Measurements from ENCODE around the gene NSDHL. TPM values are rescaled to one million over a fixed set of nuclear protein-coding genes. Genes with fewer than 3 reads are reported as not detected.
"Not testable (repeated sequence)": the region's sequence is repeated elsewhere in the genome, so short reads cannot be mapped to it uniquely, and the experiment has no call there.

Gene NSDHL
- total and polyA plus RNA-seq, 2 experiments from 2014 or later: 11.2 to 25.2 TPM

- Histone ChIP-seq H3K27me3 (replicated peaks; ENCODE audit: insufficient read depth) (no peaks in the 10 kb centered on the region), H3F3A (ENCODE audit: insufficient read depth) (no peaks in the 10 kb centered on the region), H3K9me2 (ENCODE audit: insufficient read depth) (no peaks in the 10 kb centered on the region), H4K20me1 (ENCODE audit: insufficient read depth) (no peaks in the 10 kb centered on the region), H3K4me3 (no peak overlapping the region), H3K79me2 (ENCODE audit: insufficient read depth) (peaks cover 47% of the 10 kb centered on the region), H3K9me3 (ENCODE audit: low read depth) (no peaks in the 10 kb centered on the region), H2AFZ (no peak overlapping the region), H3K4me1 (ENCODE audit: insufficient read depth) (no peaks in the 10 kb centered on the region), H3K27ac (no peak overlapping the region), H3K4me2 (ENCODE audit: unreplicated experiment) (no peak overlapping the region), H3K9ac (0 out of 2 replicates have a peak overlapping the region, but pooled peaks have one; percentile 98), H3K36me3 (ENCODE audit: low read depth) (peaks cover 2% of the 10 kb centered on the region; the same call in 1 of the 2 replicates)
- WGBS, 2 experiments (ENCODE audit: low coverage in 1 of 2, low lambda C conversion rate in 2 of 2, missing lambda C conversion rate in 2 of 2): 97 to 100% methylated on average over 5 of the region's 5 CpGs
- in situ Hi-C loops (cut with MboI): no loop called here
- TF ChIP-seq EZH2 (IDR thresholded peaks at IDR 0.05; ENCODE audit: insufficient read depth, poor library complexity, severe bottlenecking) (no peak), EZH2phosphoT487 (IDR thresholded peaks at IDR 0.05; ENCODE audit: insufficient read depth, low read depth) (no peak)
- no peak for DNase-seq
These were observed 1.7 kb downstream of the NSDHL start for GRCh38 chrX:152832520-152832919.

GRCh38 chrX:152833378-152833777 is 2.5 kb downstream of the NSDHL start:
- peaks cover 50% of the 10 kb centered on the region for H3K79me2 ChIP-seq (ENCODE audit: insufficient read depth)

GRCh38 chrX:152835470-152835869 is 4.6 kb downstream of the NSDHL start:
- H3K4me2 ChIP-seq (ENCODE audit: unreplicated experiment); H3K4me3 ChIP-seq; H3K9me2 ChIP-seq (ENCODE audit: insufficient read depth); H4K20me1 ChIP-seq (ENCODE audit: insufficient read depth); in situ Hi-C loops (cut with MboI); H3K4me1 ChIP-seq (ENCODE audit: insufficient read depth); H3K27ac ChIP-seq; H3F3A ChIP-seq (ENCODE audit: insufficient read depth); H3K9me3 ChIP-seq (ENCODE audit: low read depth); H3K9ac ChIP-seq; H3K27me3 ChIP-seq (replicated peaks; ENCODE audit: insufficient read depth); H2AFZ ChIP-seq; H3K36me3 ChIP-seq (ENCODE audit: low read depth); DNase-seq: not testable (repeated sequence)
- 100% methylated on average over 1 of the region's 1 CpG for WGBS, 2 experiments (ENCODE audit: low coverage in 1 of 2, low lambda C conversion rate in 2 of 2, missing lambda C conversion rate in 2 of 2)
- H3K79me2 ChIP-seq (ENCODE audit: insufficient read depth): peaks cover 45% of the 10 kb centered on the region

More at GRCh38 chrX:152833378-152833777, 2.5 kb downstream of the NSDHL start:
- WGBS, 2 experiments (ENCODE audit: low coverage in 1 of 2, low lambda C conversion rate in 2 of 2, missing lambda C conversion rate in 2 of 2): 61 to 72% methylated on average over 4 of the region's 4 CpGs
- Histone ChIP-seq H3K9me3 (ENCODE audit: low read depth) (no peaks in the 10 kb centered on the region), H3F3A (ENCODE audit: insufficient read depth) (no peaks in the 10 kb centered on the region), H2AFZ (no peak overlapping the region), H4K20me1 (ENCODE audit: insufficient read depth) (no peaks in the 10 kb centered on the region), H3K9me2 (ENCODE audit: insufficient read depth) (no peaks in the 10 kb centered on the region), H3K4me1 (ENCODE audit: insufficient read depth) (no peaks in the 10 kb centered on the region), H3K36me3 (ENCODE audit: low read depth) (no peaks in the 10 kb centered on the region), H3K4me2 (ENCODE audit: unreplicated experiment) (no peak overlapping the region), H3K27ac (no peak overlapping the region), H3K27me3 (replicated peaks; ENCODE audit: insufficient read depth) (no peaks in the 10 kb centered on the region), H3K9ac (no peak overlapping the region), H3K4me3 (no peak overlapping the region)
- no peak for DNase-seq
- TF ChIP-seq EZH2 (IDR thresholded peaks at IDR 0.05; ENCODE audit: insufficient read depth, poor library complexity, severe bottlenecking): no peak
- TF ChIP-seq EZH2phosphoT487 (IDR thresholded peaks at IDR 0.05; ENCODE audit: insufficient read depth, low read depth): no peak
- in situ Hi-C loops (cut with MboI): no loop called here

GRCh38 chrX:152842772-152843338 is 12.0 kb downstream of the NSDHL start:
- no peak overlapping the region for H3K27ac ChIP-seq
- H3K79me2 ChIP-seq (ENCODE audit: insufficient read depth): peaks cover 41% of the 10 kb centered on the region
- DNase-seq: no peak
- no peak overlapping the region for H3K9ac ChIP-seq
- H3K9me2 ChIP-seq (ENCODE audit: insufficient read depth): no peaks in the 10 kb centered on the region
- H4K20me1 ChIP-seq (ENCODE audit: insufficient read depth): no peaks in the 10 kb centered on the region
- H3F3A ChIP-seq (ENCODE audit: insufficient read depth): no peaks in the 10 kb centered on the region
- in situ Hi-C loops (cut with MboI): no loop called here
- no peak for TF ChIP-seq EZH2 (IDR thresholded peaks at IDR 0.05; ENCODE audit: insufficient read depth, poor library complexity, severe bottlenecking)
- TF ChIP-seq EZH2phosphoT487 (IDR thresholded peaks at IDR 0.05; ENCODE audit: insufficient read depth, low read depth): no peak
- no peaks in the 10 kb centered on the region for H3K4me1 ChIP-seq (ENCODE audit: insufficient read depth)
- H2AFZ ChIP-seq: no peak overlapping the region
- no peak overlapping the region for H3K4me3 ChIP-seq
- no peaks in the 10 kb centered on the region for H3K27me3 ChIP-seq (replicated peaks; ENCODE audit: insufficient read depth)
- no peaks in the 10 kb centered on the region for H3K36me3 ChIP-seq (ENCODE audit: low read depth)
- no peak overlapping the region for H3K4me2 ChIP-seq (ENCODE audit: unreplicated experiment)
- WGBS, 2 experiments (ENCODE audit: low coverage in 1 of 2, low lambda C conversion rate in 2 of 2, missing lambda C conversion rate in 2 of 2): 97 to 98% methylated on average over 10 of the region's 10 CpGs
- no peaks in the 10 kb centered on the region for H3K9me3 ChIP-seq (ENCODE audit: low read depth)

GRCh38 chrX:152843852-152844251 is 13.0 kb downstream of the NSDHL start:
- Histone ChIP-seq H3K9me2 (ENCODE audit: insufficient read depth) (no peaks in the 10 kb centered on the region), H4K20me1 (ENCODE audit: insufficient read depth) (no peaks in the 10 kb centered on the region), H3K4me2 (ENCODE audit: unreplicated experiment) (no peak overlapping the region), H3K4me1 (ENCODE audit: insufficient read depth) (no peaks in the 10 kb centered on the region), H3K36me3 (ENCODE audit: low read depth) (no peaks in the 10 kb centered on the region), H3K27ac (no peak overlapping the region), H3K27me3 (replicated peaks; ENCODE audit: insufficient read depth) (no peaks in the 10 kb centered on the region), H3K9me3 (ENCODE audit: low read depth) (no peaks in the 10 kb centered on the region), H3K79me2 (ENCODE audit: insufficient read depth) (peaks cover 38% of the 10 kb centered on the region), H3K4me3 (no peak overlapping the region), H2AFZ (no peak overlapping the region), H3K9ac (no peak overlapping the region), H3F3A (ENCODE audit: insufficient read depth) (no peaks in the 10 kb centered on the region)
- in situ Hi-C loops (cut with MboI): no loop called here
- no peak for DNase-seq
- TF ChIP-seq EZH2phosphoT487 (IDR thresholded peaks at IDR 0.05; ENCODE audit: insufficient read depth, low read depth) (no peak), EZH2 (IDR thresholded peaks at IDR 0.05; ENCODE audit: insufficient read depth, poor library complexity, severe bottlenecking) (no peak)
- WGBS, 2 experiments (ENCODE audit: low coverage in 1 of 2, low lambda C conversion rate in 2 of 2, missing lambda C conversion rate in 2 of 2): 96 to 100% methylated on average over 4 to 5 of the region's 5 CpGs
